T-helper 2 cell treated with Interferon-gamma antibody and Interleukin-4, amounts not matched to agents 100 ng/mL and 5 ng/mL, for 36 hours (primary cell): ENCODE data around the gene ZNF766. TPM values are rescaled to one million over a fixed set of nuclear protein-coding genes. Genes with fewer than 3 reads are reported as not detected.
"Not testable (repeated sequence)": the region's sequence is repeated elsewhere in the genome, so short reads cannot be mapped to it uniquely, and the experiment has no call there.

ENCODE experiments used
- intact Hi-C: fragments of 100-400 bp; cut with micrococcal nuclease; formaldehyde crosslinking; loops from one replicate; pipeline ENCODE4 v1.15.1; 2023
- total RNA-seq: library from RNA; stranded (reverse); gene quantifications from 2 replicates; pipeline ENCODE4 v1.2.3, GENCODE V29; 2022

The ZNF766 gene
- total RNA-seq, 1 donor from 2014 or later, result 19.0 TPM

DNA sequence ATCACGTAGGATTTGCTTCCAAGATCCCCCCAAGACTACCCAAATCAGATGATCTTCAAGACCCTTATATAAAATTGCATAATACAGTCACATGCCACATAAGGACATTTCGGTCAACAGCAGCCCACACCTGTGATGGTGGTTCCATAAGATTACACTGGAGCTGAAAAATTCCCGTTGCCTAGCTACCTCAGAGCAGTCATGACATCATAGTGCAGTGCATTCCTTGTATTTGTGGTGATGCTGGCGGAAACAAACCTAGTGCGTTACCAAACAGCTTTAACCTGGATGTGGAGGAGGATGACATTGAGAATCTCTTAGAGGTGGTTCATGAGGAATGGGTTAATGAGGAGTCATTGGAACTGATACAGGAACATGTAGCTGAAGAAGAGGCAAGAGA, 4.8 kb downstream of the ZNF766 start:
- intact Hi-C loops, result no loop called here

DNA sequence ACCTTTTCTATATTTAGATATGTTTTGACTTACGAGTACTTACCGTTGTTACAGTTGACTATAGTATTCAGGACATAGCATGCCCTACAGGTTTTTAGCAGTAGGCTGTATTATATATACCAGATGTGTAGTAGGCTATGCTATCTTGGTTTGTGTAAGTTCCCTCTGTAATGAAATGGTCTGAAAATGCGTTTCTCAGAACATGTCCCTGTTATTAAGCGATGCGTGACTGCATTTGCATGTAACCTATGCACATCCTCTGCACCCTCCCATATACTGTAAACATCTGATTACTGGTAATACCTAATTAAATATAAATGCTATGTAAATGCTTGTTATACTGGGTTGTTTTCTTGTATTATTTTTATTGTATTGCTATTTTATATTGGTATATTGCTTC, 6.6 kb downstream of the ZNF766 start:
- intact Hi-C loops, result no loop called here

DNA sequence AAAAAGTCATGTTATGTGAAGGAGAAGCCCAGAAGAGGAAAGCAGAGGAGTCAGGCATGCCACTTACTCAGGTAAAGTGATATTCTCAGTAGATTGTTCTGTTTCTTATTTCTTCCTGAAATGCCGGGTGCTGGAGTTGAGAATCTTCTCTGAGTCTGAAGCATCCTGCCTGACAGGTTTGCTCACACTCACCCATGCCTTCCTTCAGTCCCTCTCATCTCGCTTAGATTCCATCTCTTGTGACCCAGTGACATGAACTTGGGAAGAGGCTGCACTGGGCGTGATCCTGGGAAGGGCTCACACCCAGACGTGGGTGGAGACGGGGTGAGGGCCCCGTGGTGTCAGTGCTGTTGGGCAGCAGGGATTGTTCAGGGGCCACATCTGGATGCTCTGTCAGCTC, 8.1 kb downstream of the ZNF766 start:
- intact Hi-C loops, result no loop called here

DNA sequence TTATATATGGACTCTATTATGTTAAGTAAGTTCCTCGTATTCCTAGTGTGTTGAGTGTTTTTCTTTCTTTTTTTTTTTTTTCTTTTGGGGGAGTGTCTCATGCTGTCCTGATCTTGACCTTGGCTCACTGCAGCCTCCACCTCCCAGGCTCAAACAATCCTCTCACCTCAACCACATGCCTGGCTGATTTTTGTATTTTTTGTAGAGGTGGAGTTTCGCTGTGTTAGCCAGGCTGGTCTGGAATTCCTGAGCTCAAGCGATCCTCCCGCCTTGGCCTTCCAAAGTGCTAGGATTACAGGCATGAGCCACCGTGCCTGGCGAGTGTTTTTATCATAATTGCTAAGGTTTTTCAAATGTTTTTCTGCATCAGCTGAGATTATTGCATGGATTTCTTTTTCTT, 16.9 kb downstream of the ZNF766 start:
- intact Hi-C loops, result no loop called here

DNA sequence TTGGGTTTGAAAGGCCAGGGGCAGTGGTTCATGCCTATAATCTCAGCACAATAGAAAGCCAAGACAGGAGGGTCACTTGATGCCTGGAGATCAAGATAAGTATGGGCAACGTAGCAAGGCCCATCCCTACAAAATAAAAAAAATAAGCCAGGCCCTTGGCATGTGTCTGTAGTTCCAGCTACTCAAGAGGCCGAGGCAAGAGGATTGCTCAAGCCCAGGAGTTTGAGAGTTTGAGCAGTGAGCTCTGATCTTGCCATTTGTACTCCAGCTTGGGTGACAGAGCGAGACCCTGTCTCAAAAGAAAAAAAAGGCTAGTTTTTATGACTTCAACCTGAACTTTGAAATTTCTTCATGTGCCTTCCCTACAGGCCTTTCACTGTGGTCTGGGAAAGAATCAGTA, 22.4 kb downstream of the ZNF766 start:
- intact Hi-C loops, result no loop called here

DNA sequence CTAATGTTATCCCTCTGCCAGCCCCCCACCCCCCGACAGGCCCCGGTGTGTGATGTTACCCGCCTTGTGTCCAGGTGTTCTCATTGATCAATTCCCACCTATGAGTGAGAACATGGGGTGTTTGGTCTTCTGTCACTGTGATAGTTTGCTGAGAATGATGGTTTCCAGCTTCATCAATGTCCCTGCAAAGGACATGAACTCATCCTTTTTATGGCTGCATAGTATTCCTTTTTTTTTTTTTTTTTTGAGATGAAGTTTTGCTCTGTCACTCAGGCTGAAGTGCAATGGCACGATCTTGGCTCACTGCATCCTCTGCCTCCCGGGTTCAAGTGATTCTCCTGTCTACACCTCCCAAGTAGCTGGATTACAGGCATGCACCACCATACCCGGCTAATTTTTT, 23.6 kb downstream of the ZNF766 start:
- intact Hi-C loops, result not testable (repeated sequence)

DNA sequence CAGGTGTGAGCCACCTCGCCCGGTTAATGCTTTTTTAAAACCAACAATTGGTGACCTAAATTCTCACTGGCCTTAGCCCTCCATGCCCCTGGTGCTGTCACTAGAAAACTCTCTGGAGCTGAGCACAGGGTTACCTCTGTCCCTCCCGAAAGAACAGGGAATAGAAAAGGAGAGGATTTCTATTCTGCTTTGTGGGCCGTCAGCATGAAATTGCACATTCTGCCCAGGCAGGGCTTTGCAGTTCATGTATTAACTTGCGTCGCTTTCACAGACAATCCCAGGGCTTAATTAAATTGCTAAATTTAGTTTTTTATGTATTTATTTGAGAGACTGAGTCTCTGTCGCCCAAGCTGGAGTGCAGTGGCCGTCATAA, 27.0 kb downstream of the ZNF766 start:
- intact Hi-C loops, result loop anchor here (2.0 kb wide), 2 partner anchors 40 to 806 kb away; partner anchors contain the start of genes ZNF160 and ZNF610

DNA sequence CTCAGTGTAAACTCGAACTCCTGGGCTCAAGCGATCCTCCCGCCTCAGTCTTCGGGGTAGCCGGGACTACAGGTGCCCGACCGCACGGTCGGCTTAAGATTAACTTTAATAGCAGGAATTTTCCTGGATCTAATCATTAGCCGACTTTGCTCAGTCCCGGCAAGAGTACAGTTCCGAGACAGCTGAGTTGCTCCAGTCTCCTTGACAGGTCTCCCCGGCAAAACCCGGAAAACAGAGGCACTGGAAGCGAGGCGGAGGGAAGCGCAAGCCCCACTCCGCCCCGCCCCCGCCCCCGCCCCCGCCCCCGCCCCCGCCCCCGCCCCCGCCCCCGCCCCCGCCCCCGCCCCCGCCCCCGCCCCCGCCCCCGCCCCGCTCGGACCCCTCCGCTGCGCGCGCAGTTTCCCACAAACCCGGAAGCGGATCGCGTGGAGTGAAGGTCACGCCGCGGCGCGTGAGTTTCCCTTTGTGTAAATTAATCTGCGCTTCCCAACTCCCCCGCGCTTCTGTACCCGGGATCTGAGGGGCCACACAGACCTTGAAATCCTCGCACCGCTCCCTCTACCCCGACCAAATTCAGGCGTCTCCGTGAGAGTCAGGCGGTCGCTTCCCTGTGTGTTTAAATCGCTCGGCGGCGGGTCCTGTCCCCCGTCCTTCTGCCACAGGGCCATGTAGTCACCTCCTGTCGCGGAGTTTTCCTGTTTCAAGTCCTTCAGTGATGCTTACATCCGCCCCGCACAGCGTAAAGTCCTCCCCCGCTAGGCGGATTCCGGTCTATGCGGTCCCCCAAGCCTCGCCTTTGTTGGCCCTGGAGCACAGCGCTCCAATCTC, 27.6 kb downstream of the ZNF766 start, which contains the start of gene ZNF480:
Gene ZNF480 (plus strand): TSS at position 397 of the 828 bp plus-strand sequence. CDS start 3,244 bp downstream, outside the sequence.
- intact Hi-C loops, result loop anchor here (1.0 to 2.0 kb wide), 5 partner anchors 28 to 806 kb away; partner anchors contain the start of genes ZNF160, ZNF350, ZNF610 and ZNF611

DNA sequence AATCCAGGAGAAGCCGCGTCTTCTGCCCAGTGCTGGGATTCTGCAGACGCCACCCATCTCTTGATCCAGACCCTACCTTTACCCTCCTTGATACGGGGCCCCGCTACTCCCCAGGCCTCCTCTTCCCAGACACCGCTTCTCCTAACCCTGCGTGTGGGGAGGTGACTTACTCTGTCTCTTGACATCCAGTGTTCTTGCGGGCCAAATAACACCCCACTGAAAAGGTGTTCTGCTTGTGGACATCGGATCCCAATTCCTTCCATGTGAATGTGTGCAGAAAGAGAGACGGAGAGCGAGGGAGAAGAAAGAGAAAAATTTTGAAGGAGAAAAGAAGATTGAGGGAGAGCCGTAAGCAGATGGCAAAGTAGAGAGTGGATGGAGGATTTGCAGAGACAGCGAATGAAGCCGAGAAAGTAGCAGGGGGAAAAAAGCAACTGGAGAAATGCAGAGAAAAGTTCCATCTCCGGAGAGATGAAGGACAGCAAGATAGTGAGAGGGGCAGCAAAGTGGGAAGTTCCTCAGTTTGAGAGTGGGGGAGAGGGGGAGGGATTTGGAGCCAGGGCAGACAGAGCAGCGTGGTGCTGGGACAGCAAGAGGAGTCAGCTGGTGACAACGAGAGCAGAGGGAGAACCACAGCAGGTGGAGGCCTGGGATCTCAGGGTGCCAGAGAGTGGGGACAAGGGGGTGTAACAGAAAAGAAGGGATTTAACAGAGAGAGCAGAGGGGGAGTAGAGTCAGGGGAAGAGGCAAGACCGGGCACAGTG, 28.4 kb downstream of the ZNF766 start:
- intact Hi-C loops, result loop anchor here (1.0 to 2.0 kb wide), 5 partner anchors 28 to 805 kb away; partner anchors contain the start of genes ZNF160, ZNF350, ZNF610 and ZNF611

DNA sequence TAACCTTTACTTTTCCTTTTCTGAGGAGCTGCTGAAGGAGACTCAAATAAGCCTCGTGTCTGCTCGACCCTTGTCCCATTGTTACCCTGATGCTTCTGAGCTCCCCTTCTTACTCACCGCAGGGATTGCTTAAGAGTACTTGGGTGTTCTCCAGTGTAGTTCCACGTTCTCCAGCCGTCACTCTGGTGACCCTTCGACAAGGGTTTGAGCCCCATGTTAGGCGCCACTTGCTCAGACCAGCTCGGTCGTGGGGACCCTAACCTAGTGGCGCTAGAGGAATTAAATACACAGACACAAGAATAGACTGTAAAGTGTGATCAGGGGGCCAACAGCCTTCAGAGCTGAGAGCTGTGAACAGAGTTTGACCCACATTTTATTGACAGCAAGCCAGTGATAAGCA, 37.9 kb downstream of the ZNF766 start:
- intact Hi-C loops, result no loop called here

DNA sequence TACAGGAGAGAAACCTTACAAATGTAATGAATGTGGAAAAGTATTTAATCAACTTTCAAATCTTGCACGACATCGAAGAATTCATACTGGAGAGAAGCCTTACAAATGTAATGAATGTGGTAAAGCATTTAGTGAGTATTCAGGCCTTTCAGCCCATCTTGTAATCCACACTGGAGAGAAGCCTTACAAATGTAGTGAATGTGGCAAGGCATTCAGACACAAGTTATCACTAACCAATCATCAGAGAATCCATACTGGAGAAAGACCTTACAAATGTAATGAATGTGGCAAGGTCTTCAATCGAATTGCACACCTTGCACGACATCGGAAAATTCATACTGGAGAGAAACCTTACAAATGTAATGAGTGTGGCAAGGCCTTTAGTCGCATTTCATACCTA, 53.0 kb downstream of the ZNF766 start:
- intact Hi-C loops, result no loop called here

DNA sequence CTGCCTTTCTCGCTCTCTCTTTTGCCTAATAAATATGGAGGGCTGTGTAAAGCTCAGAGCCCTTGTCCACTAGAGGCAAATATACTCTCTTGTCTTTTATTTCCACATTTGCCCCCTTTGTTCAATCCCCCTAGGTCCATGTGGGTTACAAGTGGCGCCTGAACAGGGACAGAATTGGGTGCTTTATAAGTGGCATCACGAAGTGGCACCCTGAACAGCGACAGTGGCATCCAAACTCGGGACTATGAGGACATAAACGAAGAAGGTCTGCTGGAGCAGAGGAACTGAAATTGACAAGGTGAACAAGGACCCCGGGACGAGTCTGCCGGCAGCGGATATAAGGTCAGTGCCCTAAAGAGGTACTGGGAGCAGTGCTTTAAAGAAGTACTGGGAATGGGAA, 62.4 kb downstream of the ZNF766 start:
- intact Hi-C loops, result no loop called here

DNA sequence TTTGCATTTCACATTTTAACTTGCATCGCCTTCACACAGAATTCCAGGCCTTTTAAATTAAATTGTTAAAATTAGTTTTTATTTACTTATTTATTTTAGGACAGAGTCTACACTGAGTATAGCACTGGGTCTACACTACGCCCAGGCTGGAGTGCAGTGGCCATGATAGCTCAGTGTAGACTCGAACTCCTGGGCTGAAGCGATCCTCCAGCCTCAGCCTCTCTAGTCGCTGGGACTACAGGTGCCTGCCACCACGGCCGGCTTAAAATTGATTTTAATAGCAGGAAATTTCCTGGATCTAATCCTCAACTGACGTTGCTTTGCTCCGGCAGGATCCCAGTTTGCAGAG, 66.4 kb downstream of the ZNF766 start:
- intact Hi-C loops, result loop anchor here (1.0 to 2.0 kb wide), 3 partner anchors 33 to 66 kb away; partner anchors contain the start of genes ZNF480, ZNF766 and ZNF880

DNA sequence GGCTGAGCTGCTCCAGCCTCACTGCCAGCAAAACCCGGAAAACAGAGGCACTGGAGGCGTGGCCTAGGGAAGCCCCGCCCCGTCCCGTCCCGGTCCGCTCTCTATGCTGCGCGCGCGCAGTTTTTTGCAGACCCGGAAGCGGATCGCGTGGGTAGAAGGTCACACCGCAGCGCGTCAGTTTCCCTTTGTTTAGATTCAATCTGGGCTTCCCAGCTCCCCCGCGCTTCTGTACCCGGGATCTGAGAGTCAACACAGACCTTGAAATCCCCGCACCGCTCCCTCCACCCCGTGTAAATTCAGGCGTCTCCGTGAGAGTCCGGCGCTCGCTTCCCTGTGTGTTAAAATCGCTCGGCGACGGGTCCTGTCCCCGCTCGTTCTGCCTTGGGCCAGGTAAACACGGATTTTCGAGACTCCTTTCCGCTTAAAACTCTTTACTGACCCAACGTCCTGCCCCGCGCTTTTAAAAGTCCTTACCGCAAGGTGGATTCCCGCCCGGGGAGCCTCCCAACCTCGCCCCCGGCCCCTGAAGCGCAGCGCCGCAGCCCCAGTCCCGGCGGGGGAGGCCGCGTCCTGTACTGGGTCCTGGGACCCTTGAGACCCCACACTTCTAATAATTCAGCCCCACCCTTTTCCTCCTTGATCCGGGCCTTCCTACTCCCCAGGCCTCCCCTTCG, 66.9 kb downstream of the ZNF766 start, which contains the start of gene ZNF610:
Gene ZNF610 (plus strand): TSS at position 127 of the 674 bp plus-strand sequence. CDS start 12,930 bp downstream, outside the sequence.
- intact Hi-C loops, result loop anchor here (1.0 to 2.0 kb wide), 3 partner anchors 33 to 67 kb away; partner anchors contain the start of genes ZNF480, ZNF766 and ZNF880

DNA sequence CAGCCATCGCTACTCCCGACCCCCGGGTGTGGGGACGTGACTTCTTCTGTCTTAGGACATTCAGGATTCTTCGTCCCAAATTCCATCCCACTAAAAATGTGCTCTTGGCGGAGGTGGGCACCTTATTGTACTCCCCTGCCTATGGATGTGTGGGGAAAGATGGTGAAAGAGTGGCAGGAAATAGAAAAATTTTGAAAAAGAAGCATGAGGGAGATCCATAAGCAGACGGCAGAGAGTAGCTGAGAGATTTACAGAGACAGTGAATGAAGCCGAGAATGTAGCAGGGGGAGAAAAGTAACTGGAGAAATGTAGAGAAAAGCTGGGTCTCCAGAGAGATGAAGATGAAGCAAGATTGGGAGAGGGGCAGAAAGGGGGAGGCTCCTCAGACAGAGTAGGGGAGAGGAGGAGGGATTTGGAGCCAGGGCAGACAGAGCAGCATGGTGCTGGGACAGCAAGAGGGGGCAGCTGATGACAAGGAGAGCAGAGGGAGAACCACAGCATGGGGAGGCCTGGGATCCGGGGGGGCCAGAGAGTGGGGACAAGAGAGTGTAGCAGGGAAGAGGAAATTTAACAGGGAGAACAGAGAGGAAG, 67.5 kb downstream of the ZNF766 start:
- intact Hi-C loops, result loop anchor here (1.0 to 2.0 kb wide), 3 partner anchors 32 to 68 kb away; partner anchors contain the start of genes ZNF480, ZNF766 and ZNF880

DNA sequence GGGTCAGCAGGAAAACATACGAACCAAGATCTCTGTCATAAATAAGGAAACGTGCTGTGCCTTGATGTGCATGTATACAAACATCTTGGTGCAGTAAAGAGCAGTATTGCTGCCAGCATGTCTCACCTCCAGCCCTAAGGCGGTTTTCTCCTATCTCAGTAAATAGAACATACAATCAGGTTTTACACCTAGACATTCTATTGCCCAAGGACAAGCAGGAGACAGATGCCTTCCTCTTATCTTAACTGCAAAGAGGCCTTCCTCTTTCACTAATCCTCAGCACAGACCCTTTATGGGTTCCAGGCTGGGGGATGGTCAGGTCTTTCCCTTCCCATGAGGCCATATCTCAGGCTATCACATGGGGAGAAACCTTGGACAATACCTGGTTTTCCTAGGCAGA, 69.6 kb downstream of the ZNF766 start:
- intact Hi-C loops, result not testable (repeated sequence)

DNA sequence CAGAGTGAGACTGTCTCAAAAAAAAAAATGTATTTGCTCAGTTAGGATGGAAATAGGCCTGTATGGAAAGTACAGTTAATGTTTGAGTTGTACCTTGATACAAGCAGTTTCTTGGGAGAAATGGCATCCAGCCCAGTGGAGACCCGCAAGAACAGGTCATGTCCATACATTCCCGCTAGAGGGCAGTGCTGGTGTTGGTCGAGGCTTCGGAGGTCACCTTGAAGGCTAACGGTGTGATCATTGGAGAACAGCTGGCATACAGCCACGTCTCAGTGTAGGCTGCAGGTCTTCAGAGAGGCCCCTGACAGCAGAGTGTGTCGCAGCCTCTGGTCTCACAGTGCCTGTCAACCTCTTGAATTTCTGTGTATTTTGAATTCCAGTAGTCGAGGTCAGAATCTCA, 74.2 kb downstream of the ZNF766 start:
- intact Hi-C loops, result no loop called here

DNA sequence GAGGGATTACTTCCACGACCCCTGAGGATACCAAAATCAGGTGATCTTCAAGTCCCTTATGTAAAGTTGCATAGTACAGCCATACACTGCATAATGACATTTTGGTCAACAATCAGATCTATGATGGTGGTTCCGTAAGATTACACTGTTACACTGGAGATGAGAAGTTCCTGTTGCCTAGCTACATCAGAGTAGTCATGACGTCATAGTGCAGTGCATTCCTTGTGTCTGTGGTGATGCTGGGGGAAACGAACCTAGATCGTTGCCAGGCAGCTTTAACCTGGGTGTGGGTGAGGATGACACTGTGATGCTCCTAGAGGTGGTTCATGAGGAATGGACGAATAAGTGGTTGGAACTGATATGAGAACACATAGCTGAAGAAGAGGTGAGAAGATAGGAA, 75.8 kb downstream of the ZNF766 start:
- intact Hi-C loops, result no loop called here
